IgD-negative memory B cell (primary cell): ENCODE results near the gene CABCOCO1. TPM values are rescaled to one million over a fixed set of nuclear protein-coding genes. Genes with fewer than 3 reads are reported as not detected.

Source experiments
- H3K27ac Mint-ChIP-seq, 3 donors: one replicate each; pipeline ENCODE4 v1.8.0; 2020 to 2022; ENCODE audit warnings: mild to moderate bottlenecking in 3 of 3, mixed read lengths in 3 of 3, moderate library complexity in 1 of 3
- H3K27me3 Mint-ChIP-seq: one replicate; pipeline ENCODE4 v1.8.0; 2021; ENCODE audit warnings: mixed read lengths
- H3K36me3 Mint-ChIP-seq: one replicate; pipeline ENCODE4 v1.8.0; 2020; ENCODE audit warnings: mild to moderate bottlenecking, mixed read lengths
- H3K4me1 Mint-ChIP-seq, 3 donors: one replicate each; pipeline ENCODE4 v1.8.0; 2020 to 2022; ENCODE audit warnings: mixed read lengths in 3 of 3, mild to moderate bottlenecking in 1 of 3
- H3K4me3 Mint-ChIP-seq, 4 donors: one replicate each; pipeline ENCODE4 v1.8.0; 2020 to 2022; ENCODE audit warnings: mild to moderate bottlenecking in 4 of 4, mixed read lengths in 4 of 4, moderate library complexity in 3 of 4
- H3K9me3 Mint-ChIP-seq, 3 donors: one replicate each; pipeline ENCODE4 v1.8.0; 2020 to 2021; ENCODE audit warnings: mixed read lengths in 3 of 3, mild to moderate bottlenecking in 1 of 3
- polyA plus RNA-seq: library from polyadenylated mRNA; unstranded; fragments of 300-500 nt; fragmentation: Illumina TruSeq; gene quantifications from one replicate; pipeline ENCODE4 v1.2.3, GENCODE V29; 2021

CABCOCO1 gene
- polyA plus RNA-seq, 1 donor from 2014 or later: not detected

DNA sequence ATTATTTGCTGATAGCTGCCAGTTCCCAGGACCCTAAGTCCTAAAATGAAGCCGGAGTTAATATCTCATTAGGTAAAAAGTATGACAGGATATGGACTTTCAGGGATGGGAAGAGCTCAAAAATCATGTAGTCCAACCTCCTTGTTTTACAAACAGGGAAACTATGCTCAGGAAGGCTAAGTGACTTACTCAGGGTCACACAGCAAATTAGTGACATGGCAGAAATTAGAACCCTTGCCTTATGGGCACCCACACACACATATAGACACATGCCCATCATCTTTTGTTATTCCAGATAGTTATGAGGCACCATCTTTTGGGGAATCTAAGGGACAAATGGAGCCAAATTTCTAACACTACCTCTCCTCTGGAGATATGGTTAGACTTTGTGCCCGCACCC, 147.5 kb downstream of the CABCOCO1 start:
- Mint-ChIP-seq H3K9me3 (peaks cover 0 to 4% (median 0%) of the 10 kb centered on the region in 3 donors), H3K4me3 (no peak overlapping the region), H3K27me3 (peaks cover 2% of the 10 kb centered on the region), H3K36me3 (no peaks in the 10 kb centered on the region), H3K27ac (peak overlapping the region in 1 of 3 donors; percentile 22), H3K4me1 (peaks cover 0 to 1% (median 1%) of the 10 kb centered on the region in 3 donors)

GRCh38 chr10:61812052-61812721, 149.5 kb downstream of the CABCOCO1 start:
- Mint-ChIP-seq H3K4me1 (peaks cover 0 to 1% (median 1%) of the 10 kb centered on the region in 3 donors), H3K36me3 (no peaks in the 10 kb centered on the region), H3K4me3 (no peak overlapping the region), H3K27ac (no peak overlapping the region), H3K9me3 (peaks cover 0 to 1% (median 0%) of the 10 kb centered on the region in 3 donors), H3K27me3 (peaks cover 2% of the 10 kb centered on the region)

GRCh38 chr10:61812920-61813319, 150.2 kb downstream of the CABCOCO1 start:
- Mint-ChIP-seq H3K4me1 (peaks cover 0 to 1% (median 1%) of the 10 kb centered on the region in 3 donors), H3K36me3 (no peaks in the 10 kb centered on the region), H3K27ac (no peak overlapping the region), H3K9me3 (no peaks in the 10 kb centered on the region), H3K4me3 (no peak overlapping the region), H3K27me3 (peaks cover 2% of the 10 kb centered on the region)

DNA sequence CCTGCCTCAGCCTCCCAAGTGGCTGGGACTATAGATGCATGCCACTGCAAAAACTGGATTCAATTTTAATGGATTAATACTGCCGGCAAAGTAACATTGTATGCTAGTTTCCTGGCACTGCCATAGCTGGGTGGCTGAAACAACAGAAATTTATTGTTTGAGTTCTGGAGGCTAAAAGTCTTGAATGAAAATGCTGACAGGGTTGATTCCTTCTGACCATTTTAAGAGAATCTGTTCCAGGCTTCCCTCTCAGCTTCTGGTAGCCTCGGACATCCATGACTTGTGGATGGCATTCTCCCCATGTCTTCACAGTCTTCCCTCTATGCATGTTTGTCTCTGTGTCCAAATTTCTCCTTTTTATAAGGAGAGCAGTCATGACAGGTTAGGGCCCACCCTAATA, 151.4 kb downstream of the CABCOCO1 start:
- Mint-ChIP-seq H3K9me3 (no peaks in the 10 kb centered on the region), H3K4me1 (peaks cover 0 to 1% (median 1%) of the 10 kb centered on the region in 3 donors), H3K27me3 (peaks cover 2% of the 10 kb centered on the region), H3K27ac (no peak overlapping the region), H3K36me3 (no peaks in the 10 kb centered on the region), H3K4me3 (no peak overlapping the region)

DNA sequence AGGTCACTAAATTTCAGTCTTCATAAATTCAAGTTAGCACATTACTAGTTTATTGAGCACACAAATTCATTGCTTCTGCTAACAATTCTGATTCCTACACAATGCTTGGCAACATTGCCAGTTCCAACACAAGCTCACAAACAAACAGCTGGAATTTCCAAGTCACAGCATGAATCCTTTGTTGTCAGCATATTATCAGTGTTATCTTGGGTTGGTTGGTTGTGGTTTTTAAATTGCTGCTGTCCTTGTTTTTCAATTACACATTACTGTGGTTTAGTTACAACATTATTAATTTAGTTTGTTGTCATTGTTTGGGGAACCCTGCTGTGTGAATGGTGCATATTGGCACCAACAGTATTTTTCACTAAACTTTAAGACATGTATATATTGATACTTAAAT, 152.8 kb downstream of the CABCOCO1 start:
- H3K27me3 Mint-ChIP-seq: peaks cover 2% of the 10 kb centered on the region
- H3K4me3 Mint-ChIP-seq: no peak overlapping the region
- H3K36me3 Mint-ChIP-seq: no peaks in the 10 kb centered on the region
- H3K4me1 Mint-ChIP-seq: peaks cover 0 to 3% (median 1%) of the 10 kb centered on the region in 3 donors
- no peaks in the 10 kb centered on the region for H3K9me3 Mint-ChIP-seq
- H3K27ac Mint-ChIP-seq: no peak overlapping the region

Other genes starting within 250 kb of the CABCOCO1 start
- gene TMEM26, start 209.5 kb upstream of the CABCOCO1 start, polyA plus RNA-seq: not detected
- gene ARID5B, start 238.8 kb downstream of the CABCOCO1 start, polyA plus RNA-seq: 154 TPM